Spleen (tissue), 11 donors: ENCODE results near the gene PPTC7. TPM values are rescaled to one million over a fixed set of nuclear protein-coding genes. Genes with fewer than 3 reads are reported as not detected.

Experiments
- DNase-seq: peaks from one replicate; pipeline ENCODE4 v3.0.0-alpha.2; 2020
- H3K27ac ChIP-seq, 8 donors: fragments of 200-600 bp; sonication (generic) in 7 of 8; 1 replicate in 4 of 8; 2 replicates in 4 of 8; pipeline versions ENCODE4 v1.5.0 to v1.8.0; 2016 to 2021; ENCODE audit warnings: inconsistent platforms in 4 of 8, mild to moderate bottlenecking in 4 of 8, moderate library complexity in 1 of 8
- H3K27me3 ChIP-seq, 7 donors: fragments of 200-600 bp; sonication (generic) in 6 of 7; replicated peaks in 1 of 7; 1 replicate in 4 of 7; 2 replicates in 3 of 7; pipeline versions ENCODE4 v1.5.0 to v1.8.0; 2016 to 2021; ENCODE audit warnings: inconsistent platforms in 3 of 7, mild to moderate bottlenecking in 1 of 7
- H3K36me3 ChIP-seq, 6 donors: fragments of 200-600 bp; sonication (generic) in 5 of 6; 1 replicate in 4 of 6; 2 replicates in 2 of 6; pipeline versions ENCODE4 v1.5.0 to v1.8.0; 2016 to 2021; ENCODE audit warnings: inconsistent platforms in 2 of 6
- H3K4me1 ChIP-seq, 6 donors: fragments of 200-600 bp; sonication (generic) in 5 of 6; 1 replicate in 3 of 6; 2 replicates in 3 of 6; pipeline versions ENCODE4 v1.5.0 to v1.8.0; 2016 to 2021; ENCODE audit warnings: inconsistent platforms in 3 of 6
- H3K4me3 ChIP-seq, 8 donors: fragments of 200-600 bp; sonication (generic) in 7 of 8; 1 replicate in 4 of 8; 2 replicates in 4 of 8; pipeline versions ENCODE4 v1.5.0 to v1.8.0; 2016 to 2021; ENCODE audit warnings: inconsistent platforms in 4 of 8, mild to moderate bottlenecking in 4 of 8, moderate library complexity in 2 of 8
- H3K9me3 ChIP-seq, 8 donors: fragments of 200-600 bp; sonication (generic) in 7 of 8; 1 replicate in 4 of 8; 2 replicates in 4 of 8; pipeline versions ENCODE4 v1.5.0 to v1.8.0; 2016 to 2021; ENCODE audit warnings: inconsistent platforms in 4 of 8
- POLR2A ChIP-seq, 3 donors: fragments of 450-650 bp; IDR thresholded peaks; one replicate each; pipeline ENCODE4 v1.5.1; 2017; ENCODE audit warnings: antibody characterized with exemption in 3 of 3, mild to moderate bottlenecking in 1 of 3
- POLR2AphosphoS5 ChIP-seq, 3 donors: sonication (generic); formaldehyde crosslinking; IDR thresholded peaks; one replicate each; pipeline ENCODE4 v1.5.1; 2017; ENCODE audit warnings: antibody characterized with exemption in 3 of 3
- WGBS, 5 donors: extraction: QIAGEN DNeasy Blood & Tissue Kit in 3 of 5; methylation state at CpG; one replicate each; pipeline versions ENCODE4 v1.1.5 to v1.1.7; 2013 to 2018; 5-methylcytosine and 5-hydroxymethylcytosine counted together
- intact Hi-C: fragments of 100-400 bp; cut with DNase I; formaldehyde crosslinking; loops from one replicate; pipeline ENCODE4 v1.15.0; 2023; ENCODE audit warnings: low total_unique reads
- polyA plus RNA-seq, 3 donors: library from polyadenylated mRNA; stranded (reverse); fragments of 200-250 nt; gene quantifications; one replicate each; pipeline ENCODE4 v1.2.1, GENCODE V29; 2013
- total RNA-seq, 7 donors: library from RNA; depleted of rRNA in 3 of 7; stranded (reverse); fragments of >200 nt in 3 of 7; fragmentation: NEBNext Ultra II Directional in 4 of 7; extraction: Animal tissue kit (Norgen Biotek cat#: 25700) in 4 of 7; gene quantifications; one replicate each; pipeline versions ENCODE4 v1.1.0 to v1.2.1, GENCODE V29; 2016 to 2021
- TF ChIP-seq, protein P1 (sequence below), 11 experiments: fragments of 200-600 bp in 7 of 11; fragments of 450-650 bp in 4 of 11; sonication (generic) in 4 of 11; IDR thresholded peaks in 8 of 11; conservative IDR thresholded peaks in 3 of 11; 1 replicate in 7 of 11; 2 replicates in 4 of 11; pipeline versions ENCODE4 v1.4.0 to v1.8.0; 2016 to 2021; ENCODE audit warnings: antibody characterized with exemption in 11 of 11, inconsistent platforms in 4 of 11, mild to moderate bottlenecking in 1 of 11
- donor health status: healthy with polysubstance abuse.
- donor health status: DM: no; HTN: no; CAD: no; lungs with moderate emphysema.
- donor health status: DM: no; HTN: no; CAD: no.
- donor health status: Bipolar disorder and iron deficiency.
- donor health status: healthy.
- donor health status: DM: no; HTN: no; CAD: no.
- donor health status: DM: yes; HTN: yes; CAD: no.

Gene PPTC7
- total and polyA plus RNA-seq, 10 donors: 7.5 to 27.3 (median 23.5) TPM

GRCh38 chr12:110543965-110544364 lies 39.2 kb downstream of the PPTC7 start:
- Histone ChIP-seq H3K27me3 (no peaks in the 10 kb centered on the region), H3K4me3 (no peak overlapping the region), H3K27ac (peak overlapping the region in 6 of 8 donors; percentile 41 to 73 (median 66)), H3K9me3 (no peaks in the 10 kb centered on the region), H3K4me1 (peaks cover 3 to 75% (median 25%) of the 10 kb centered on the region in 6 donors), H3K36me3 (peaks cover 0 to 84% (median 25%) of the 10 kb centered on the region in 6 donors)
- WGBS, 5 donors: 86 to 92% (median 89%) methylated on average over 4 of the region's 4 CpGs
- TF ChIP-seq POLR2A (IDR thresholded peaks at IDR 0.05) (no peak), POLR2AphosphoS5 (IDR thresholded peaks at IDR 0.05) (no peak)
- TF ChIP-seq, protein P1, sequence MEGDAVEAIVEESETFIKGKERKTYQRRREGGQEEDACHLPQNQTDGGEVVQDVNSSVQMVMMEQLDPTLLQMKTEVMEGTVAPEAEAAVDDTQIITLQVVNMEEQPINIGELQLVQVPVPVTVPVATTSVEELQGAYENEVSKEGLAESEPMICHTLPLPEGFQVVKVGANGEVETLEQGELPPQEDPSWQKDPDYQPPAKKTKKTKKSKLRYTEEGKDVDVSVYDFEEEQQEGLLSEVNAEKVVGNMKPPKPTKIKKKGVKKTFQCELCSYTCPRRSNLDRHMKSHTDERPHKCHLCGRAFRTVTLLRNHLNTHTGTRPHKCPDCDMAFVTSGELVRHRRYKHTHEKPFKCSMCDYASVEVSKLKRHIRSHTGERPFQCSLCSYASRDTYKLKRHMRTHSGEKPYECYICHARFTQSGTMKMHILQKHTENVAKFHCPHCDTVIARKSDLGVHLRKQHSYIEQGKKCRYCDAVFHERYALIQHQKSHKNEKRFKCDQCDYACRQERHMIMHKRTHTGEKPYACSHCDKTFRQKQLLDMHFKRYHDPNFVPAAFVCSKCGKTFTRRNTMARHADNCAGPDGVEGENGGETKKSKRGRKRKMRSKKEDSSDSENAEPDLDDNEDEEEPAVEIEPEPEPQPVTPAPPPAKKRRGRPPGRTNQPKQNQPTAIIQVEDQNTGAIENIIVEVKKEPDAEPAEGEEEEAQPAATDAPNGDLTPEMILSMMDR (IDR thresholded peaks at IDR 0.05 in 8 of 11, conservative IDR thresholded peaks at IDR 0.05 in 3 of 11): no peak
- no peak for DNase-seq
- intact Hi-C loops: no loop called here

DNA sequence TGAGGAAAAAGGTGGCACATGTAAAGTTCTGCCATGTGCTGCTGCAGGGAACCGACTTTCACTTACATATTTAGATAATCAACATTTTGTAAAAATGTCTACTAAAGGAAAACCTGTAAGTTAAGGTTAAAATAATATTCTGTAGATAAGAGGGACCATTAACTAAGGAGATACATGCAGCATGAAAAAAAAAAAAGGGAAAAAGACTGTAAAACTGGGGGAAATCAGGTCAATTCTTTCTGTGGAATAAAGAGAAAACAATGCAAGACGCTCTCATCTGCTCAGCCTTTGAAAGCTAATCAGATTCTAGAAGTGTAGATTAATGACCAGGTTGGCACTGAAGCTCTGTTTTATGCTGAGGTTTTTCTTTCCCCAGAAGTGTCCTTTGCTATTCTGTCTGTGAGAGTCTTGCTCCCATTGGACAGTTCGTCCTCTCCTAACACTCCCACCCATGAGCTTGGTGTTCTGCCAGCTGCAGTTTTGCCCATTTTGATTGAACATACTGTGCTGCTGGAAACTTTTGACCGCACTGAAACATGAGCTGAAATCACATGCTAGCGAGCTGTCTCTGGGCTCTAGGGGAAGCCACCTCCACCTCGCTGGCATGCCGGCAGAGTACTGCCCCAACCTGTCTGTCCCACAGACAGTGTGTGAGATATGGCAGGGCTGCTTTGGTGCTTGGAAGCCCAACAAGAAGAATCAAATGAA lies 39.7 kb downstream of the PPTC7 start:
- Histone ChIP-seq H3K27ac (peak overlapping the region in 6 of 8 donors; percentile 41 to 73 (median 66)), H3K9me3 (no peaks in the 10 kb centered on the region), H3K36me3 (peaks cover 0 to 84% (median 30%) of the 10 kb centered on the region in 6 donors), H3K27me3 (no peaks in the 10 kb centered on the region), H3K4me1 (peaks cover 3 to 69% (median 25%) of the 10 kb centered on the region in 6 donors), H3K4me3 (no peak overlapping the region)
- TF ChIP-seq POLR2AphosphoS5 (IDR thresholded peaks at IDR 0.05) (peak in 2 of 3 donors; percentile 35 to 53), POLR2A (IDR thresholded peaks at IDR 0.05) (no peak)
- TF ChIP-seq, protein P1 (IDR thresholded peaks at IDR 0.05 in 8 of 11, conservative IDR thresholded peaks at IDR 0.05 in 3 of 11): no peak
- DNase-seq: no peak
- intact Hi-C loops: no loop called here
- 70 to 81% (median 77%) methylated on average over 7 of the region's 7 CpGs for WGBS, 5 donors

DNA sequence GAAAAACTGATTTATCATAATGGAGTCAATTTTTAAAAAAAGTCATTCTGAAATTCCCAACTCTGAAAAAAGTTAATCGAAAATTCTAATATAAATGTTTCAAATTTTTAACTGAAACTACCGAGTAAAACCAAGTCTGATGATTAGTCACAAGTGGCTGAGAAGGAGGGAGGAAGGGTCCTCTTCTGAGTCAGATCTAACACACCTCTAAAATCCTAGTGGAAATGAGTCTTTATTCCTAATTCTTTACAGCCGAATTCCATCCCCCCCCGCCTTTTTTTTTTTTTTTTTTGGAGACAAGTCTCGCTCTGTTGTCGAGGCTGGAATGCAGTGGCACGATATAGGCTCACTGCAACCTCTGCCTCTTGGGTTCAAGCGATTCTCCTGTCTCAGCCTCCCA lies 43.1 kb downstream of the PPTC7 start:
- H3K4me1 ChIP-seq: peaks cover 0 to 37% (median 18%) of the 10 kb centered on the region in 6 donors
- H3K36me3 ChIP-seq: peaks cover 0 to 97% (median 45%) of the 10 kb centered on the region in 6 donors
- no peaks in the 10 kb centered on the region for H3K27me3 ChIP-seq

More for the DNA sequence above, 43.1 kb downstream of the PPTC7 start:
- 83 to 92% (median 88%) methylated on average over 8 of the region's 8 CpGs for WGBS, 5 donors
- TF ChIP-seq POLR2AphosphoS5 (IDR thresholded peaks at IDR 0.05) (no peak), POLR2A (IDR thresholded peaks at IDR 0.05) (no peak)
- TF ChIP-seq, protein P1 (IDR thresholded peaks at IDR 0.05 in 8 of 11, conservative IDR thresholded peaks at IDR 0.05 in 3 of 11): no peak
- intact Hi-C loops: no loop called here
- H3K27ac ChIP-seq: no peak overlapping the region
- no peak overlapping the region for H3K4me3 ChIP-seq
- no peak for DNase-seq
- no peaks in the 10 kb centered on the region for H3K9me3 ChIP-seq
